ENCODE data around the gene CBLIF.

The CBLIF gene

GRCh38 chr11:59810189-59810910 lies 34.9 kb downstream of the CBLIF start, which contains the start of gene MRPL16:
TSS of gene MRPL16 (minus strand) at chr11:59810778. CDS start at chr11:59810658, 120 bp downstream.
- no peak for FAIRE-seq
- TF ChIP-seq, protein P1, sequence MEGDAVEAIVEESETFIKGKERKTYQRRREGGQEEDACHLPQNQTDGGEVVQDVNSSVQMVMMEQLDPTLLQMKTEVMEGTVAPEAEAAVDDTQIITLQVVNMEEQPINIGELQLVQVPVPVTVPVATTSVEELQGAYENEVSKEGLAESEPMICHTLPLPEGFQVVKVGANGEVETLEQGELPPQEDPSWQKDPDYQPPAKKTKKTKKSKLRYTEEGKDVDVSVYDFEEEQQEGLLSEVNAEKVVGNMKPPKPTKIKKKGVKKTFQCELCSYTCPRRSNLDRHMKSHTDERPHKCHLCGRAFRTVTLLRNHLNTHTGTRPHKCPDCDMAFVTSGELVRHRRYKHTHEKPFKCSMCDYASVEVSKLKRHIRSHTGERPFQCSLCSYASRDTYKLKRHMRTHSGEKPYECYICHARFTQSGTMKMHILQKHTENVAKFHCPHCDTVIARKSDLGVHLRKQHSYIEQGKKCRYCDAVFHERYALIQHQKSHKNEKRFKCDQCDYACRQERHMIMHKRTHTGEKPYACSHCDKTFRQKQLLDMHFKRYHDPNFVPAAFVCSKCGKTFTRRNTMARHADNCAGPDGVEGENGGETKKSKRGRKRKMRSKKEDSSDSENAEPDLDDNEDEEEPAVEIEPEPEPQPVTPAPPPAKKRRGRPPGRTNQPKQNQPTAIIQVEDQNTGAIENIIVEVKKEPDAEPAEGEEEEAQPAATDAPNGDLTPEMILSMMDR (IDR thresholded peaks at IDR 0.05; ENCODE audit: insufficient read depth, missing control alignments) = no peak
- peak; percentile 60 for DNase-seq (ENCODE audit: insufficient read length, low spot score)

- DNase-seq (ENCODE audit: insufficient read length, low spot score) (no peak), FAIRE-seq (no peak)
- TF ChIP-seq, protein P1 (IDR thresholded peaks at IDR 0.05; ENCODE audit: insufficient read depth, missing control alignments) = no peak
Observed at GRCh38 chr11:59807047-59807610, 38.2 kb downstream of the CBLIF start.

DNA sequence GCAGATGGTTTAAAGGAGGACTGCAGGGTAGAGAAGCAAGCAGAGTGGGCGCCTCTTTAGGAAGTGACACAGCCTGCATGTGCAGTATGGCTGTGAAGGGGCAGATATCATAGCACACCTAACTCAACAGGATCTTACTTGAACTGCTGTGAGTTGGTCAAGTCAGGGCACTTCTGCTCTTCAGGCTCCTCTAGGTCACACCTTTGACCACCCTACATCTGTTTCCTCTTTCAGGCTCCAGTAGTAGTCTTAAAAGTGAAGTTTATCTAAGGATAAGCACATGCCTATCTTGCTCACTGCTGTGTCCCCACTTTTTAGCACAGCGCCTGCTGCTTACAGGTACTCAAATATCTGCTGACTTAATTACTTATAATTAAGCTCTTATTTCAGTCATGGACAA lies 41.2 kb downstream of the CBLIF start:
- FAIRE-seq = no peak
- DNase-seq (ENCODE audit: insufficient read length, low spot score) = no peak
- TF ChIP-seq, protein P1 (IDR thresholded peaks at IDR 0.05; ENCODE audit: insufficient read depth, missing control alignments) = no peak

GRCh38 chr11:59802639-59803176 lies 42.6 kb downstream of the CBLIF start:
- TF ChIP-seq, protein P1 (IDR thresholded peaks at IDR 0.05; ENCODE audit: insufficient read depth, missing control alignments) = peak; percentile 77
- DNase-seq (ENCODE audit: insufficient read length, low spot score) (no peak), FAIRE-seq (no peak)

GRCh38 chr11:59801981-59802638 lies 43.2 kb downstream of the CBLIF start:
- TF ChIP-seq, protein P1 (IDR thresholded peaks at IDR 0.05; ENCODE audit: insufficient read depth, missing control alignments) = no peak
- DNase-seq (ENCODE audit: insufficient read length, low spot score) = no peak
- no peak for FAIRE-seq

GRCh38 chr11:59801160-59801706 lies 44.1 kb downstream of the CBLIF start:
- DNase-seq (ENCODE audit: insufficient read length, low spot score) (no peak), FAIRE-seq (no peak)
- TF ChIP-seq, protein P1 (IDR thresholded peaks at IDR 0.05; ENCODE audit: insufficient read depth, missing control alignments) = no peak
